ENCODE measurements around the gene CEACAM1. TPM values are rescaled to one million over a fixed set of nuclear protein-coding genes. Genes with fewer than 3 reads are reported as not detected.

The CEACAM1 gene
- total and polyA plus RNA-seq, 2 of the 13 experiments (the other 11 are each of a cell fraction or from before 2014, with no cell fraction given) = 13.5 to 332 TPM

DNA sequence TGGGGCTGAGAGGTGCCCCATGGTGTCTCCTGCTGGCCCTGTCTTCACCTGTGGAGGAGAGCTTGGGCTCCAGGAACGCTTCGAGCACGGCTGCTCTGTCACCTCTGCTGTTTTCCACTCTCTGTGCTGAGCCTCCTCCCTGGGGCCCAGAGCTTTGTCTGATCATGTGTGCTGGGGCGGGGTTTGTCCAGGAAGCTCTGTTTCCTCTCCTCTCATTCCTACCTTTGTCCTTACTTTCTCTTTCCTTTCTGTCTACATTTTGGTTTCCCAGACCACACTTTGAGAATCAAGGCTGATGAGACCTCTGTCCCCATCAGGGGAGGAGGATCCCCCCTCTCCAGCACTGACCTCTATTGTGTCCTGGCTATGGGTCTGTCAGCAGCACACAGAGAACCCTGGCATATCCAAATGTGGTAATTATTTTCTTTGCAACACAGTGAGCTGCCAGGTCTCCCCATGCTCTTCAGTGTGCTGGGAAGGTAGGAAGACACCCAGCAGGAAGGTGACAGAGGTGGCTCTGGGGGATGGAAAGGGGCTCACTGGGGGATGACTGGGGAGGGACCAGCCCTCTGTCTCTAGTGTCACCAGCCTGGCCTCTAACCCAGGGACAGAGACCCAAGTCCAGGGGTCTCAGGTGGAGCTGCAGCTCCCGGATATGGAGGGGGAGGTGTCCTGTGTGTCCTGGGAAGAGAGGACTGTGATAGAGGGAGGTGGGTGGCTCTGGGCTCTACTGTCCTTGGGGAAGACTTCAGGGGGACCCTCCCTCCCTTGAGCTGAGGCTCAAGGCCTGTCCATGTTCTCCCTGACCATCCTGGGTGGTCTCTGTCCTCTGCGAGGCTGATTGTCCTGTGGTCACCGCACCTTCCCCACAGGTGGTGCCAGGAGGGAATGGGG, at the start of gene CEACAM1 (continued):
- TF ChIP-seq BORCS8-MEF2B (CRISPR knock-in tag; IDR thresholded peaks at IDR 0.05) (peak; percentile 43; the same call in 1 of the 2 replicates), ZSCAN31 (CRISPR knock-in tag; IDR thresholded peaks at IDR 0.05; ENCODE audit: low read depth) (0 out of 2 replicates have a peak, but pooled peaks have one; percentile 13), ZNF816 (CRISPR knock-in tag; IDR thresholded peaks at IDR 0.05; ENCODE audit: borderline replicate concordance) (0 out of 2 replicates have a peak, but pooled peaks have one; percentile 21), GATA4 (IDR thresholded peaks at IDR 0.05; ENCODE audit: borderline replicate concordance, low read depth) (peak; percentile 71), ZKSCAN8 (CRISPR knock-in tag; IDR thresholded peaks at IDR 0.05; ENCODE audit: borderline replicate concordance) (0 out of 2 replicates have a peak, but pooled peaks have one; percentile 34), SAFB2 (CRISPR knock-in tag; IDR thresholded peaks at IDR 0.05; ENCODE audit: borderline replicate concordance, low read depth) (peak; percentile 4; the same call in 1 of the 2 replicates), SRY (CRISPR knock-in tag; IDR thresholded peaks at IDR 0.05) (peak; percentile 19; the same call in 1 of the 2 replicates), SAP130 (CRISPR knock-in tag; IDR thresholded peaks at IDR 0.05; ENCODE audit: low read depth) (peak; percentile 88), ZSCAN22 (CRISPR knock-in tag; IDR thresholded peaks at IDR 0.05) (no peak), ELF3 (CRISPR knock-in tag; IDR thresholded peaks at IDR 0.05) (peak; percentile 77), ZKSCAN5 (CRISPR knock-in tag; IDR thresholded peaks at IDR 0.05) (peak; percentile 88), IRF2 (CRISPR knock-in tag; IDR thresholded peaks at IDR 0.05) (peak; percentile 58), PHF20 (CRISPR knock-in tag; IDR thresholded peaks at IDR 0.05) (peak; percentile 21; the same call in 1 of the 2 replicates), ZNF382 (CRISPR knock-in tag; IDR thresholded peaks at IDR 0.05; ENCODE audit: borderline replicate concordance) (no peak), ZZZ3 (CRISPR knock-in tag; IDR thresholded peaks at IDR 0.05; ENCODE audit: borderline replicate concordance) (no peak; the same call in 1 of the 2 replicates), ZNF644 (CRISPR knock-in tag; IDR thresholded peaks at IDR 0.05; ENCODE audit: low read depth) (no peak), ZNF143 (CRISPR knock-in tag; IDR thresholded peaks at IDR 0.05) (no peak; the same call in 1 of the 2 replicates), SMAD9 (CRISPR knock-in tag; IDR thresholded peaks at IDR 0.05) (0 out of 2 replicates have a peak, but pooled peaks have one; percentile 27), ZNF263 (CRISPR knock-in tag; IDR thresholded peaks at IDR 0.05) (peak; percentile 91), ZNF333 (CRISPR knock-in tag; IDR thresholded peaks at IDR 0.05; ENCODE audit: borderline replicate concordance) (0 out of 2 replicates have a peak, but pooled peaks have one; percentile 34), THAP7 (CRISPR knock-in tag; IDR thresholded peaks at IDR 0.05) (0 out of 2 replicates have a peak, but pooled peaks have one; percentile 49), ZNF850 (CRISPR knock-in tag; conservative IDR thresholded peaks at IDR 0.05) (no peak), ZNF121 (CRISPR knock-in tag; IDR thresholded peaks at IDR 0.05) (0 out of 2 replicates have a peak, but pooled peaks have one; percentile 2), POLR2A (IDR thresholded peaks at IDR 0.05; ENCODE audit: insufficient read depth in 1 of 2, low read depth in 2 of 2, low read length in 2 of 2) (peak; percentile 56 to 94), SOX13 (IDR thresholded peaks at IDR 0.05) (no peak), SOX13 (CRISPR knock-in tag; conservative IDR thresholded peaks at IDR 0.05 in 1 of 2, IDR thresholded peaks at IDR 0.05 in 1 of 2) (peak in 1 of 2 experiments; percentile 68; a peak in 2 of 4 replicates), ZNF451 (CRISPR knock-in tag; IDR thresholded peaks at IDR 0.05) (peak; percentile 73; the same call in 1 of the 2 replicates), RCOR2 (CRISPR knock-in tag; IDR thresholded peaks at IDR 0.05) (0 out of 2 replicates have a peak, but pooled peaks have one; percentile 47), PLRG1 (conservative IDR thresholded peaks at IDR 0.05) (no peak)
- TF ChIP-seq, protein P1, sequence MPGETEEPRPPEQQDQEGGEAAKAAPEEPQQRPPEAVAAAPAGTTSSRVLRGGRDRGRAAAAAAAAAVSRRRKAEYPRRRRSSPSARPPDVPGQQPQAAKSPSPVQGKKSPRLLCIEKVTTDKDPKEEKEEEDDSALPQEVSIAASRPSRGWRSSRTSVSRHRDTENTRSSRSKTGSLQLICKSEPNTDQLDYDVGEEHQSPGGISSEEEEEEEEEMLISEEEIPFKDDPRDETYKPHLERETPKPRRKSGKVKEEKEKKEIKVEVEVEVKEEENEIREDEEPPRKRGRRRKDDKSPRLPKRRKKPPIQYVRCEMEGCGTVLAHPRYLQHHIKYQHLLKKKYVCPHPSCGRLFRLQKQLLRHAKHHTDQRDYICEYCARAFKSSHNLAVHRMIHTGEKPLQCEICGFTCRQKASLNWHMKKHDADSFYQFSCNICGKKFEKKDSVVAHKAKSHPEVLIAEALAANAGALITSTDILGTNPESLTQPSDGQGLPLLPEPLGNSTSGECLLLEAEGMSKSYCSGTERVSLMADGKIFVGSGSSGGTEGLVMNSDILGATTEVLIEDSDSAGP (CRISPR knock-in tag; IDR thresholded peaks at IDR 0.05; ENCODE audit: borderline replicate concordance) = peak; percentile 52; the same call in 1 of the 2 replicates

Measured in HepG2 (cell line).